Measurements from ENCODE around the gene RPS6KB1.
"Not testable (repeated sequence)": the region's sequence is repeated elsewhere in the genome, so short reads cannot be mapped to it uniquely, and the experiment has no call there.

The RPS6KB1 gene

DNA sequence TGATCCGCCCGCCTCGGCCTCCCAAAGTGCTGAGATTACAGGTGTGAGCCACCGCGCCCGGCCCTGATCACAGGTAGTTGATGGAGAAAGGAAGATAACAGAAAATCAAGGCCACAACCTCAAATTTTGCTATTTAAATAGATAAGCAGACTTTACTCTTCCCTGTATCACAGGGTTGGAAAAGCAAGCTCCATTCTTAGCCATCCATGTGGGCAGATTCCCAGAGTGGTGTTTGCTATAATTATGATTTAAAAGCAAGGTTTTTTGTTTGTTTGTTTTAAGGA, 44.6 kb upstream of the RPS6KB1 start:
- 0 out of 2 replicates have a peak, but pooled peaks have one; percentile 11 for TF ChIP-seq PATZ1 (CRISPR knock-in tag; IDR thresholded peaks at IDR 0.05; ENCODE audit: borderline replicate concordance)
- no peak for TF ChIP-seq GLIS3 (CRISPR knock-in tag; IDR thresholded peaks at IDR 0.05)
- TF ChIP-seq TOX (CRISPR knock-in tag; IDR thresholded peaks at IDR 0.05; ENCODE audit: borderline replicate concordance), result 0 out of 2 replicates have a peak, but pooled peaks have one; percentile 3
- TF ChIP-seq BACH2 (CRISPR knock-in tag; IDR thresholded peaks at IDR 0.05; ENCODE audit: borderline replicate concordance), result no peak
- TF ChIP-seq TCF4 (CRISPR knock-in tag; IDR thresholded peaks at IDR 0.05; ENCODE audit: borderline replicate concordance), result no peak
- TF ChIP-seq ESRRG (CRISPR knock-in tag; IDR thresholded peaks at IDR 0.05), result no peak
- no peak for TF ChIP-seq PPARA (CRISPR knock-in tag; IDR thresholded peaks at IDR 0.05; ENCODE audit: borderline replicate concordance)
- no peak for TF ChIP-seq ZFP30 (CRISPR knock-in tag; IDR thresholded peaks at IDR 0.05)
- no peak for ATAC-seq

- TF ChIP-seq TOX (CRISPR knock-in tag; IDR thresholded peaks at IDR 0.05; ENCODE audit: borderline replicate concordance) (no peak), PPARA (CRISPR knock-in tag; IDR thresholded peaks at IDR 0.05; ENCODE audit: borderline replicate concordance) (no peak), BACH2 (CRISPR knock-in tag; IDR thresholded peaks at IDR 0.05; ENCODE audit: borderline replicate concordance) (no peak), ZFP30 (CRISPR knock-in tag; IDR thresholded peaks at IDR 0.05) (no peak)
- TF ChIP-seq, protein P1, sequence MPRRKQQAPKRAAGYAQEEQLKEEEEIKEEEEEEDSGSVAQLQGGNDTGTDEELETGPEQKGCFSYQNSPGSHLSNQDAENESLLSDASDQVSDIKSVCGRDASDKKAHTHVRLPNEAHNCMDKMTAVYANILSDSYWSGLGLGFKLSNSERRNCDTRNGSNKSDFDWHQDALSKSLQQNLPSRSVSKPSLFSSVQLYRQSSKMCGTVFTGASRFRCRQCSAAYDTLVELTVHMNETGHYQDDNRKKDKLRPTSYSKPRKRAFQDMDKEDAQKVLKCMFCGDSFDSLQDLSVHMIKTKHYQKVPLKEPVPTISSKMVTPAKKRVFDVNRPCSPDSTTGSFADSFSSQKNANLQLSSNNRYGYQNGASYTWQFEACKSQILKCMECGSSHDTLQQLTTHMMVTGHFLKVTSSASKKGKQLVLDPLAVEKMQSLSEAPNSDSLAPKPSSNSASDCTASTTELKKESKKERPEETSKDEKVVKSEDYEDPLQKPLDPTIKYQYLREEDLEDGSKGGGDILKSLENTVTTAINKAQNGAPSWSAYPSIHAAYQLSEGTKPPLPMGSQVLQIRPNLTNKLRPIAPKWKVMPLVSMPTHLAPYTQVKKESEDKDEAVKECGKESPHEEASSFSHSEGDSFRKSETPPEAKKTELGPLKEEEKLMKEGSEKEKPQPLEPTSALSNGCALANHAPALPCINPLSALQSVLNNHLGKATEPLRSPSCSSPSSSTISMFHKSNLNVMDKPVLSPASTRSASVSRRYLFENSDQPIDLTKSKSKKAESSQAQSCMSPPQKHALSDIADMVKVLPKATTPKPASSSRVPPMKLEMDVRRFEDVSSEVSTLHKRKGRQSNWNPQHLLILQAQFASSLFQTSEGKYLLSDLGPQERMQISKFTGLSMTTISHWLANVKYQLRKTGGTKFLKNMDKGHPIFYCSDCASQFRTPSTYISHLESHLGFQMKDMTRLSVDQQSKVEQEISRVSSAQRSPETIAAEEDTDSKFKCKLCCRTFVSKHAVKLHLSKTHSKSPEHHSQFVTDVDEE (CRISPR knock-in tag; IDR thresholded peaks at IDR 0.05), result no peak
- no peak for ATAC-seq
These were observed 44.1 kb upstream of the RPS6KB1 start for GRCh38 chr17:59848778-59849177.

- not testable (repeated sequence) for ATAC-seq
These were observed 42.6 kb upstream of the RPS6KB1 start for GRCh38 chr17:59850311-59850710.

DNA sequence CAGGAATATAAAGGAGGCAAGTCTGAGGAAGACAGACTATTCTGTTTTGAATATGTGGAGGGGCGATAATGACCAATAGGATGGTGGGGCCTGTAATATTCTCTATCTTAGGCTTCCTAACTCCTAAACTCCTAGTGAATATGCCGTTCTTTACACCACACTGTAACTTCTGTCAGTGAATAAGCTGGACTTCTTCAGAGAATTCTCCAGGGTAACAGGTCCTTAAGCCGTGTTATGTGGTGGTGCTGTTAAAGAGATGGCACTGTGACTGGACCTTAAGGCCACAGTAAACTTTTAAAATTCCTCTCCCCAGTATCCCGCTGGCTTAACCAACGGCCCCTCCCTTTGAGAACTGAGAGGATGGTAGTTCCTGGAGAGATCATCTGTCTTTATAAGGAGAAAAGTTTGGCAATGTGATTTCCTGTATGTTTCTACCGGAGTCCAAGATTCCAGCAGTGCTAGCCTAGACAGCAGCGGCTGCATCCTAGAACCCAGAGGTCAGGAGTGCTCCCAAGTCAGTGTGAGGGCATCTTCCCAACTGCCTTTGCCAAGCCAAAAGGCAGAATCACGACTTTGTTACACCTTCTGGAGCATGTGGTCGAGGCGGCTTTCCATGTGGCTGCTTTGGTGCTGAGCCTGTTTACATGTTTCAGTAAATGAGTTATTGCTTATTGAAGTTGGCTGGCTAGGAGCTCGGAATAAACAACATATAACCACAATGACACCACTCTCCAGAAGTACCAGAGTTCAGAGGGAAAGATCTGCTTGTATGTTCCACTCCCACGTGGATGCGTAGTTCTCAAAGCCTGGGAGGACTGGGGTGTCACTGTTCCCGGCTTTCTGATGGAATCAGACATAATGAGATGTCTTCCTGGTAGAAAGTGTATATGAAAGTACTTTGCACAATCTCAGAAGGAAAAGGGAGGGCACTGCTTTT, 41.2 kb upstream of the RPS6KB1 start:
- TF ChIP-seq ZFP3 (CRISPR knock-in tag; IDR thresholded peaks at IDR 0.05), result no peak
- TF ChIP-seq, protein P2, sequence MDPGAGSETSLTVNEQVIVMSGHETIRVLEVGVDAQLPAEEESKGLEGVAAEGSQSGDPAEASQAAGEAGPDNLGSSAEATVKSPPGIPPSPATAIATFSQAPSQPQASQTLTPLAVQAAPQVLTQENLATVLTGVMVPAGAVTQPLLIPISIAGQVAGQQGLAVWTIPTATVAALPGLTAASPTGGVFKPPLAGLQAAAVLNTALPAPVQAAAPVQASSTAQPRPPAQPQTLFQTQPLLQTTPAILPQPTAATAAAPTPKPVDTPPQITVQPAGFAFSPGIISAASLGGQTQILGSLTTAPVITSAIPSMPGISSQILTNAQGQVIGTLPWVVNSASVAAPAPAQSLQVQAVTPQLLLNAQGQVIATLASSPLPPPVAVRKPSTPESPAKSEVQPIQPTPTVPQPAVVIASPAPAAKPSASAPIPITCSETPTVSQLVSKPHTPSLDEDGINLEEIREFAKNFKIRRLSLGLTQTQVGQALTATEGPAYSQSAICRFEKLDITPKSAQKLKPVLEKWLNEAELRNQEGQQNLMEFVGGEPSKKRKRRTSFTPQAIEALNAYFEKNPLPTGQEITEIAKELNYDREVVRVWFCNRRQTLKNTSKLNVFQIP (CRISPR knock-in tag; IDR thresholded peaks at IDR 0.05; ENCODE audit: borderline replicate concordance, low read depth), result no peak
- TF ChIP-seq PPARA (CRISPR knock-in tag; IDR thresholded peaks at IDR 0.05; ENCODE audit: borderline replicate concordance), result no peak
- no peak for TF ChIP-seq BACH2 (CRISPR knock-in tag; IDR thresholded peaks at IDR 0.05; ENCODE audit: borderline replicate concordance)
- no peak for TF ChIP-seq ARNTL (CRISPR knock-in tag; IDR thresholded peaks at IDR 0.05; ENCODE audit: borderline replicate concordance, low read depth)
- no peak for TF ChIP-seq TCF4 (CRISPR knock-in tag; IDR thresholded peaks at IDR 0.05; ENCODE audit: borderline replicate concordance)
- TF ChIP-seq PATZ1 (CRISPR knock-in tag; IDR thresholded peaks at IDR 0.05; ENCODE audit: borderline replicate concordance), result no peak
- TF ChIP-seq ZNF8 (CRISPR knock-in tag; IDR thresholded peaks at IDR 0.05), result no peak
- TF ChIP-seq ISL1 (CRISPR knock-in tag; IDR thresholded peaks at IDR 0.05), result no peak
- ATAC-seq, result no peak

- not testable (repeated sequence) for ATAC-seq
These were observed 40.1 kb upstream of the RPS6KB1 start for GRCh38 chr17:59852847-59853167.
